IPS-20b (cell line): ENCODE measurements around the gene WDR31.
"Not testable (repeated sequence)": the region's sequence is repeated elsewhere in the genome, so short reads cannot be mapped to it uniquely, and the experiment has no call there.

Source experiments
- H3K27ac ChIP-seq: one replicate; pipeline ENCODE4 v1.5.1; 2013; ENCODE audit warnings: low read length
- H3K27me3 ChIP-seq: 2 replicates; pipeline ENCODE4 v1.6.1; 2013; ENCODE audit warnings: mild to moderate bottlenecking, low read length, inconsistent platforms; ENCODE audit not compliant: insufficient read depth
- H3K36me3 ChIP-seq: 2 replicates; pipeline ENCODE4 v1.6.1; 2013; ENCODE audit warnings: low read depth, mild to moderate bottlenecking, inconsistent platforms, low read length, moderate library complexity; ENCODE audit not compliant: insufficient read depth
- H3K4me1 ChIP-seq: 2 replicates; pipeline ENCODE4 v1.6.1; 2013; ENCODE audit warnings: mild to moderate bottlenecking, control low read depth, inconsistent platforms, low read length, moderate library complexity; ENCODE audit not compliant: insufficient read depth
- H3K4me3 ChIP-seq: 2 replicates; pipeline ENCODE4 v1.5.1; 2013; ENCODE audit warnings: mild to moderate bottlenecking, low read length, inconsistent platforms
- H3K9ac ChIP-seq: 2 replicates; pipeline ENCODE4 v1.6.1; 2013; ENCODE audit warnings: low read depth, mild to moderate bottlenecking, inconsistent platforms, low read length, moderate library complexity
- H3K9me3 ChIP-seq: 2 replicates; pipeline ENCODE4 v1.6.1; 2013; ENCODE audit warnings: mild to moderate bottlenecking, low read depth, low read length, inconsistent platforms; ENCODE audit not compliant: insufficient read depth

The WDR31 gene

DNA sequence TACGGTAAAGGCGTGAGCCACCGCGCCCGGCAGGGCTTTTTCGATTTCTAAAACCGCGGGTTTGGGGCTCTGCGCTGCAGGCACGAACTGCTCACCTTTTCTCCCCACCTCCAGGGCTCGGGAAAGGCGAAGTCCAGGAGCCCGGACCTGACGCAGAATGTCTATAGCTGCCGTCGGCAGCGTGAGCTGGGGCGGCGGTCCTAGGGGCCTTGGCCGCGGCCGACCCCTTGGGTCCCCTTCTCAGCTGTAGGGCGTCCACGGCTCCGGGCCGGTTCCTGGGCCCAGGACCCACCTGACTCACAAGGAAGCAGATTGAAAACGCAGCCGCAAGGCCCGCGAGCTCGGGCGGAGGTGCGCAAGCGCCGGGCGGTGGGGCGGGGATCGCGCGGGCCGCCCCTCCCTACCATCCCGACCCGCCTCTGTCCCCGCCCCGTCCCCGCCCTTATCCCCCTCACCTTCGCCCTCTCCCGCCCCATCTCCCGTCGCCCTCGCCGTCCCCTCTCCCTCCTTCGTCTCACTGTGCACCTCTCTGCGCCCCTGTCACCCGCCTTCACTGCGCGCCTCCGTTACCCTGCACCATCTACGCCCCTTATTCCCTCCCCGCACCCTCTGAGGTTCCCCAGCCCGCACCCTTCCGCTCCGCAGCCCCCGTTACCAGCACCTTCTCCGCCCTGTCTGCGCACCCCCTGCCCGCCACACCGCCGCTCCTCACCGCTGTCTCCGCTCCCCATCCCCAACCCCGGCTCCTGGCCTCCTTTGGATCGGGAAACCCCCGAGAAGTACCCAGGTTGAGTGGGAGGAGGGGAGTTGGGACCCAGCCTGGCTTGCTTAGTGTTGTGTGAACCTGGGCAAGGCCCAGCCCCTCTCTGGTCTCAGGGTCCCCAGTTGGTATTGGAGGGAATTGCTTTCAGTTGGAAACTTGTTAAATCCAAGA, 36.8 kb upstream of the WDR31 start, which contains the start of gene HDHD3:
HDHD3 (minus strand) TSS at position 353 of the 934 bp plus-strand sequence. CDS start 2,632 bp downstream, outside the sequence.
- Histone ChIP-seq H3K9me3 (no peaks in the 10 kb centered on the region), H3K27me3 (no peaks in the 10 kb centered on the region), H3K9ac (peak within 1 kb of the TSS; percentile 81), H3K27ac (peak within 1 kb of the TSS; percentile 65), H3K4me3 (peak within 1 kb of the TSS; percentile 92), H3K4me1 (no peaks in the 10 kb centered on the region; the same call in 1 of the 2 replicates), H3K36me3 (peaks cover 19% of the 10 kb centered on the region)

DNA sequence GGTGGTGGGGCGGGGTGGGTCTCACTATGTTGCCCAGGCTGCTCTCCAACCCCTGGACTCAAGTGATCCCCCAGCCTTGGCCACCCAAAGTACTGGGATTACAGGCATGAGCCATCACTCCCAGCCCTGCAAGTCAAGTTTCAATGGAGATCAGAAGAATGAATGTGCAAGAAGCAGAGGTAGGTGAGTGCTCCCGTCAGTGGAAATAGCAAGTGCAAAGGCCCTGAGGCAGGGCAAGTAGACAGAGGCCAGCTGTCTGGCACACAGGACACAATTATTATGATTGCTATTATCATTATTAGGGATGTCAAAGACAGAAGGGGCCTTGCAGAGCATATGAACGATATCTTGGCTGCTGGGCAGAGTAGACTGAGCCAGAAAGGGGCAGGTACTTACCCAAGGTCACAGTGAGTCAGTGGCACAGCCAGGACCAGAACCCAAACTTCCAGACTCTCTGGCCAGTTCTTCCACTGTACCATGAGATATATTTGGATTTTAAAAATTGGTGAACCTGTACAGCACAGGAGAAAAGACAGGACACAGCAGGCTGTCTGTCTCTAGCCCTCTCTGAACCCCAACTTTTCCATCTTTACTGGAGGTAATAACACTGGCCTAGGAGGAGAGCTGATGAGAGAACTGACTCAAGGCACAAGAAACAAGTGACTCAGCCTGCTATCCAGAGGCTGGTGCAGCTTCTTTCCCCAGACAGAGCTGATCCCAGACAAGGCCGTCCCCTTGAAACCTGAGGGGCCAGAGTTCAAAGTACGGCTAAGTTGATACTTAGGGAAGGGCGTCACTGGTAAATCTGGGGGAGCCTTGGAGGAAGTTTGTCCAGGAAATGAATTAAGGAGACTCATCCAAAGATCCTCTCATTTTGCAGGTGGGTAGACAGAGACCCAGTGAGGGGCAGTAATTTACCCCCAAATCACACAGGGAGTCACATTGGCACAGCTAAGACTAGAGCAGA, 35.3 kb upstream of the WDR31 start:
- no peaks in the 10 kb centered on the region for H3K4me1 ChIP-seq
- peak overlapping the region; percentile 15; the same call in 1 of the 2 replicates for H3K4me3 ChIP-seq
- no peaks in the 10 kb centered on the region for H3K27me3 ChIP-seq
- H3K9ac ChIP-seq, result no peak overlapping the region
- H3K9me3 ChIP-seq, result no peaks in the 10 kb centered on the region
- peaks cover 19% of the 10 kb centered on the region for H3K36me3 ChIP-seq
- H3K27ac ChIP-seq, result no peak overlapping the region

DNA sequence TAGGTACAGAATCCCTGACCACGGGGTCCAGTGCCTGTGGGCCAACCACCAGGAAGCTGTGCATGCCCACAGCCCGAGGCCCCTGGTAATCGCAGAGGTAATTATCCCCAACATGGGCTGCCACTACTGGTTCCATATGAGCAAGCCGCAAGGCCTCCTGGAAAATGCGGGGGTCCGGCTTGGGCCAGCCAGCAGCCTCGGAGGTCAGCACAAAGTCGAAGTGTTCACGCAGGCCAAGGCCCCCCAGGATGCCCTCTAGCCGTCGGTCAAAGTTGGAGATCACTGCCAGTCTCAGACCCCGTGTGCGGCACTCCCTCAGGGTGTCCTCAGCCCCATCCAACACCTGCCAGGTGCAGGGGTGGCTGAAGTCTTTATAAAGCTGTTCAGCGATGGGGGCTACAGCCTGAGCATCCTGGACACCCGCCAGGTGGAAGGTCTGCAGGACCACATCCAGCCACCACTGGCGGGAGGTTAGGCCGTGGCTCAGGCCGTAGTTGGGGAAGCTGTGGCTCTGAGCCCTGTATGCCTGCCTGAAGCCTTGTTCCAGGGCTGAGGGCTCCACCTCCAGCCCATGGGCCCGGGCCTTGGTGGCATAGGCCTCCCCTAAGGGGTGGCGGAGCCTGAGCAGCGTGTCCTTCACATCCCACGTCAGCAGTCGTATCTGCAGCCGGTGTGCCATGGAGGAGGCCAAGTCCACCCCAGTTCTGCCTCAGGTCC, 33.8 kb upstream of the WDR31 start:
- no peak overlapping the region for H3K27ac ChIP-seq
- H3K4me3 ChIP-seq, result no peak overlapping the region
- H3K36me3 ChIP-seq, result peaks cover 19% of the 10 kb centered on the region
- no peak overlapping the region for H3K9ac ChIP-seq
- H3K4me1 ChIP-seq, result no peaks in the 10 kb centered on the region
- no peaks in the 10 kb centered on the region for H3K9me3 ChIP-seq
- H3K27me3 ChIP-seq, result no peaks in the 10 kb centered on the region

DNA sequence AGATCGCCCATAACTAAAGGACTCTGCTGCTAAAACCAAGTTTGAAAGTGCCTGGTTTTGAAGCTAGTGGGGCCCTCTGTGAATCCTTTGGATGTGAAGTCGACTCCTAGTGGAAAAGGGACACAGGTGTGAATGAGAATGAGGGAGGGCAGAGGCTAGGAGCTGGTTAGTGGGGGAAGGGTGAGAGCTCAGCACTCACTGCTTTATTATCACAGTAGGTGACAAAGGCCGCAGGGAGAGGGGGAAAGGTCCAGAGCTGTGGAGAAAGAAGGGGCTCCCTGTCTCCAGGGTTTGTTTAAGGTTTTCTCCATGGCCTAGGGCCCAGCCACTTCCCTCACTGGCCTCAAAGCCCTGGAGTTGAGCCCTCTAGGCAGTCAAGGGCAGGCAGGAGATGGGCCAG, 33.2 kb upstream of the WDR31 start:
- no peaks in the 10 kb centered on the region for H3K9me3 ChIP-seq
- H3K9ac ChIP-seq, result 0 out of 2 replicates have a peak overlapping the region, but pooled peaks have one; percentile 12
- no peaks in the 10 kb centered on the region for H3K4me1 ChIP-seq
- no peaks in the 10 kb centered on the region for H3K27me3 ChIP-seq
- no peak overlapping the region for H3K27ac ChIP-seq
- no peak overlapping the region for H3K4me3 ChIP-seq
- H3K36me3 ChIP-seq, result peaks cover 19% of the 10 kb centered on the region

DNA sequence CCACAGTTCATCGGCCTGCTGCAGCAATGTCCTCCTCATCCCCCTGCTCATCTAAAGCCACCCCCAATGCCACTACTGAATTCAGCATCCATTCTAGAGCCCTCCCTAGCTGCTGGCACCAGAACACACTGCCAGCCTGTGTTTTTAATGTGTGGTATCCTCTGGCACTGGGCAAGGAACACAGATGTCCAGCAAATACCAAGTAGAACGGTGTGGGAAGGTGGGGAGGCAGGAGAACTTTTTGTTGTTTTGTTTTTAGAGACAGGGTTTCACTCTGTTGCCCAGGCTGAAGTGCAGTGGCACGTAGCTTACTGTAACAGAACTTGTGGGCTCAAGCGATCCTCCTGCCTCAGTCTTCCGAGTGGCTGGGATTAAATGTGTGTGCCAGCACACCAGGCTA, 32.0 kb upstream of the WDR31 start:
- Histone ChIP-seq H3K27me3 (no peaks in the 10 kb centered on the region), H3K9me3 (no peaks in the 10 kb centered on the region), H3K9ac (no peak overlapping the region), H3K36me3 (peaks cover 19% of the 10 kb centered on the region), H3K4me3 (no peak overlapping the region), H3K27ac (no peak overlapping the region), H3K4me1 (no peaks in the 10 kb centered on the region)

DNA sequence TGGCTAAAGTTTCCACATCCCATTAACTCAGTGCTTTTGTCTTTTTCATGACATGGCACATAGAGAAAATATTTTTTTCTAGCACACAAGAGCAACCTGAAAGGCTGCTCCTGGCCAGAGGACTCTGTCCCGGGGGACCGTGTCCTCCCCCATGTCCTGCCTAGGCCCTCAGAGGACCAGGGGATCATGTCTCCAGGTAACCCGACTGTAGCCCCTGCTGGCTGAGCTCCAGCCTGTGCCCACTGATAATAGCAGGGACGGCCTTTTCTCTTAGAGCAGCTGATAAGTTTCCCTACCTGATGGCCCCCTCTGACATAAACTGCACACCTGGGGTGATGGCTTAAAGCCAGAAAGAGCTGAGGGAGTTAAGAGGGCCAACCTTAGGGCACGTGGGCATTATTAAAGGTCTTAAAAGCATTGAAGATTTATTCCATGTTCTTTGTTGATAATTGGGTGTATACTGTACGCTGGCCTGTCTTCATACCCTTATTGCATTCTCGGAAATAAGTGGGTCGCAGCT, 30.8 kb upstream of the WDR31 start:
- Histone ChIP-seq H3K9me3 (no peaks in the 10 kb centered on the region), H3K4me3 (no peak overlapping the region), H3K27ac (no peak overlapping the region), H3K27me3 (no peaks in the 10 kb centered on the region), H3K9ac (no peak overlapping the region), H3K36me3 (peaks cover 19% of the 10 kb centered on the region), H3K4me1 (no peaks in the 10 kb centered on the region)

DNA sequence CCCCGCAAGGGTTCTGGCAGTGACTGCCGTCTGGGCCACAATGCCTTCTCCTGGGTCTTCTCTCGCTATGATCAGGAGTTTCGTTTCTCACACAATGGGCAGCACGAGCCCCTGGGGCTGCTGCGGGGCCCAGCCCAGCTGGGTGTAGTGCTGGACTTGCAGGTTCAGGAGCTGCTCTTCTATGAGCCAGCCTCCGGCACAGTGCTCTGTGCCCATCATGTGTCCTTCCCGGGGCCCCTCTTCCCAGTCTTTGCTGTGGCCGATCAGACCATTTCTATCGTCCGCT, 29.7 kb upstream of the WDR31 start:
- Histone ChIP-seq H3K27me3 (no peaks in the 10 kb centered on the region), H3K9me3 (no peaks in the 10 kb centered on the region), H3K9ac (no peak overlapping the region), H3K36me3 (peaks cover 19% of the 10 kb centered on the region), H3K4me3 (no peak overlapping the region), H3K27ac (no peak overlapping the region), H3K4me1 (no peaks in the 10 kb centered on the region)

DNA sequence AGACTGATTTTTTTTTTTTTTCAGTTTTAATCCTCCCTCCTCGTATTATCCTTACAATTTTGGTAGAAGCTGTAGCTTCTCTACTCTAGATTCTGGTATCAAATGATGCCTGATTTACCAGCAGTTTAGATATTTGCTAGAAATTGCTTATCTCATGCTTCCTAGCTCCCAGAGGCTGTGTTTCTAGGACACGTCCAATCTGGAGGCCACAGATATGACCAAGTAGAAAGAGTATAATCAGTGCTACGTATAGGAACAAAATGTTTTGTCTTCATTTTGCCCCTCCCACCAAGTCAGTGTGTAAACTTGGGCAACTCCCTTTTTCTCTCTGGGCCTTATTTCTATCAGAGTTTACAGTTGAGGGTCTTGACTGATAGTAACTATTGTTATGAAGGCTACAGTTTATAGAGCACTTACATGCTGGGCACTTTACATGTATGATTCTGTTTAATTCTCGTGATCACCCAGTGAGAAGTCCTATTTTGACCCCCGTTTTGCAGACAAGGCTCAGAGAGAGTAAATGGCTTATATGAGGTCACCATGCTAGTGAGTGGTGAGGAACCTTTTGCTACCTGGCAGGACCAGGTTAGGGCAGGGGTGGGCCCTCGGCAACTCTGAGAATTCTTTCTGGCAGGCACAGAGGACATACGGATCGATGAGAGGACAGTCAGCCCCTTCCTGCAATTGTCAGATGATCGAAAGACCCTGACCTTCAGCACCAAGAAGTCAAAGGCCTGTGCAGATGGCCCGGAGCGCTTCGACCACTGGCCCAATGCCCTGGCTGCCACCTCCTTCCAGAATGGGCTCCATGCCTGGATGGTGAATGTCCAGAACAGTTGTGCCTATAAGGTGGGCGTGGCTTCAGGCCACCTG, 29.1 kb upstream of the WDR31 start:
- Histone ChIP-seq H3K9ac (no peak overlapping the region), H3K27me3 (no peaks in the 10 kb centered on the region), H3K9me3 (no peaks in the 10 kb centered on the region), H3K4me1 (no peaks in the 10 kb centered on the region), H3K4me3 (no peak overlapping the region), H3K36me3 (peaks cover 16% of the 10 kb centered on the region), H3K27ac (no peak overlapping the region)

DNA sequence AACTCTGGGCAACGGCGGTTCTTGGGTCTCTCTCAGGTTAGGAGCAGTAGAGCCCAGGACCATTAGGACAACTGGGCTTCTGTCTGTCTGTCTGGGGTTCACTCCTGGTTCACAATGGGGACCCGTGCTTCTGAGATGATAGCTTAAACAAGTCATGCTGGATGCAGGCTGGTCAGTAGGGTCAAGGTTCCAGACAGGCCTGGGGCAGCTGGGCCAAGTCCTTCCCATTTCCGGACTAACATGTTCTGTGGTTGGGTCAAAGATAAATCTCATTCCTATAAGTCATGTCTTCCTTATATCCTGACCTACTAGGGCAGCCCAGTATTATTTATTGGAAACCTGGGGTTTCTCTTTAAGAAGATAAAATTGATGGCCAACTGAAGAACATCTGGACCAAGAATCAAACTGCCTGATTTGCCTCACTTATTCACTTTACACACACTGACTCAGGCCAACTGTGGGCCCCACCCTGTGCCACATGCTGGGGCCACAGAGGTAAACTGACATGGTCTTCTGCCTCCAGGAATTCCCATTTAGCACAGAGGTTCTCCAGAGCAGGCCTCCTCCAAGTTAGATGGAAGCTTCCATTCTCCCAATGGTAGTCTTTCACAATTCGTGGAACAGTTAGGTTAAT, 28.4 kb upstream of the WDR31 start:
- no peaks in the 10 kb centered on the region for H3K4me1 ChIP-seq
- no peak overlapping the region for H3K9ac ChIP-seq
- H3K27me3 ChIP-seq, result no peaks in the 10 kb centered on the region
- no peak overlapping the region for H3K27ac ChIP-seq
- H3K36me3 ChIP-seq, result peaks cover 8% of the 10 kb centered on the region
- H3K9me3 ChIP-seq, result no peaks in the 10 kb centered on the region
- H3K4me3 ChIP-seq, result no peak overlapping the region

DNA sequence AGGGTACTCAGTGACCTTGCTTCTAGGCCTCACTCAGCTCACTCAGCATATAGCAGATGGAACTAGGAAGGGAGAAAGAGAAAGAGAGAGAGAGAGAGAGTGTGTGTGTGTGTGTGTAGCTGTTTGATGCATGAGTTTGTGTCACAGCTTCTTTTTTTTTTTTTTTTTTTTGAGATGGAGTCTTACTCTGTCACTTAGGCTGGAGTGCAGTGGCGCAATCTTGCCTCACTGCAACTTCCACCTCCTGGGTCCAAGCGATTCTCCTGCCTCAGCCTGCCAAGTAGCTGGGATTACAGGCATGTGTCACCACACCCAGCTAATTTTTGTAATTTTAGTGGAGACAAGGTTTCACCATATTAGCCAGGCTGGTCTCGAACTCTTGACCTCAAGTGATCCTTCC, 25.6 kb upstream of the WDR31 start:
- not testable (repeated sequence) for H3K27me3 ChIP-seq, H3K4me3 ChIP-seq, H3K9me3 ChIP-seq, H3K4me1 ChIP-seq, H3K27ac ChIP-seq, H3K9ac ChIP-seq, H3K36me3 ChIP-seq
